ENCODE measurements around the gene DCAF10.

Gene DCAF10

DNA sequence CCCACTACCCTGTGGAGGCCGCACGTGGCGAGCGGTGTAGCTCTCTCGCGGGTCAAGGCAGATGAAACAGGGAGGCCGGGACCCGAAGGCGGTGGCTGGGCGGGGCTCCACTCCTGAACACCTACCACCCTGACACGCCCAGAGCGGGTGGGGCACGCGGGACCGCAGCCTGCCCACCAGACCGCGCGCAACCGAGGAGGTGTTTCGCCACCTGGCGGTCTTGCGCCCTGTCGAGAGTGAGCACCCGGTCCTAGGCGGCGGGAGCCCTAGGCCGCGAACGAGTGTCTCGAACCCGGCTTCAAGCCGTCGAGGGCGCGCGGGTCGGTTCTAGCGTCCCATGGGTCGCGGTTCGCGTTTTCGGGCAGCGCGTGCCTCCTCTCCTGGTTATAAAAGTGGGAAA lies 13.5 kb upstream of the DCAF10 start:
- Mint-ChIP-seq H3K36me3 (ENCODE audit: low read depth) (peaks cover 17% of the 10 kb centered on the region), H3K9me3 (no peaks in the 10 kb centered on the region), H3K27me3 (ENCODE audit: low read depth) (no peaks in the 10 kb centered on the region), H3K4me1 (peaks cover 21% of the 10 kb centered on the region), H3K27ac (no peak overlapping the region), H3K4me3 (no peak overlapping the region)
- TF ChIP-seq, protein P1, sequence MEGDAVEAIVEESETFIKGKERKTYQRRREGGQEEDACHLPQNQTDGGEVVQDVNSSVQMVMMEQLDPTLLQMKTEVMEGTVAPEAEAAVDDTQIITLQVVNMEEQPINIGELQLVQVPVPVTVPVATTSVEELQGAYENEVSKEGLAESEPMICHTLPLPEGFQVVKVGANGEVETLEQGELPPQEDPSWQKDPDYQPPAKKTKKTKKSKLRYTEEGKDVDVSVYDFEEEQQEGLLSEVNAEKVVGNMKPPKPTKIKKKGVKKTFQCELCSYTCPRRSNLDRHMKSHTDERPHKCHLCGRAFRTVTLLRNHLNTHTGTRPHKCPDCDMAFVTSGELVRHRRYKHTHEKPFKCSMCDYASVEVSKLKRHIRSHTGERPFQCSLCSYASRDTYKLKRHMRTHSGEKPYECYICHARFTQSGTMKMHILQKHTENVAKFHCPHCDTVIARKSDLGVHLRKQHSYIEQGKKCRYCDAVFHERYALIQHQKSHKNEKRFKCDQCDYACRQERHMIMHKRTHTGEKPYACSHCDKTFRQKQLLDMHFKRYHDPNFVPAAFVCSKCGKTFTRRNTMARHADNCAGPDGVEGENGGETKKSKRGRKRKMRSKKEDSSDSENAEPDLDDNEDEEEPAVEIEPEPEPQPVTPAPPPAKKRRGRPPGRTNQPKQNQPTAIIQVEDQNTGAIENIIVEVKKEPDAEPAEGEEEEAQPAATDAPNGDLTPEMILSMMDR (IDR thresholded peaks at IDR 0.05; ENCODE audit: unreplicated experiment in 3 of 3), result no peak

DNA sequence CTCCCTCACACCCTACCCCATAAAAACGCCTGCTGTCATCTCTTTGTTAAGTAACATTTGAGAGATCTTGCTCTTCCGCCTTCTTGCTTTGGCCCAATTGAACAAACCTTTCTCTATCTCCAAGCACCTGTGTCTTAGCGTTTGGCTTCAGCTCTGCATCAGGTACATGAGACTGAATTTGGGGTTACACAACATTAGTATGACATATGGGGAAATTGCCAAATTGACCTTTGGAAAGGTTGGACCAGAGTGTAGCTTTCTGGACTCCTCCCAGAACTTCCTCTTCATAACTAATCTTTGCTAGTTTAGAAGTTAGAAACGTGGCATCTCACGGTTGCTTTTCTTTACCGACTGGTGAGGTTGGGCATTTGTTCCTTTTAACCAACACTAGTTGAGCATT lies 12.3 kb upstream of the DCAF10 start:
- H3K4me3 Mint-ChIP-seq, result peak overlapping the region; percentile 53 to 76 (median 63)
- H3K9me3 Mint-ChIP-seq, result no peaks in the 10 kb centered on the region
- peaks cover 4% of the 10 kb centered on the region for H3K36me3 Mint-ChIP-seq (ENCODE audit: low read depth)
- no peaks in the 10 kb centered on the region for H3K27me3 Mint-ChIP-seq (ENCODE audit: low read depth)
- peaks cover 12% of the 10 kb centered on the region for H3K4me1 Mint-ChIP-seq
- no peak overlapping the region for H3K27ac Mint-ChIP-seq
- TF ChIP-seq, protein P1 (IDR thresholded peaks at IDR 0.05; ENCODE audit: unreplicated experiment in 3 of 3), result no peak

DNA sequence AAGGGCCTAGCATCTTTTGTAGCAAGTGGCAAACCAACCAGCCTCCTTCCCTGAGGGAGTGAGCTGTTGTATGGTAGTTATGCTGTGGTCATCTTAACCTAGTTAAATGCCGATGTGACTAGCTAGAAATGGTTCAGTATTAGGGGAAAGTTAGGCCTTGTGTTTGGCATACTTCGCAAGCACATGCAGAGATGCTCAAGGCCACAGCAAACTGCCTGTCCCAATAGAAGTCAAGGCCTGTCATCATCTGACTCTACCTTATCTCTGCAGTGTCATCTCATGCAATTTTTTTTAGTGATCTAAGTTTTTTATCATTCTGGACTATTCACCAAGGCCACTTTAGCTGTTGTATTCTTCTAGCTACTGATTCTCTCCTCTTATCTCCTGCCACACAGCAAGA lies 10.5 kb upstream of the DCAF10 start:
- TF ChIP-seq, protein P1 (IDR thresholded peaks at IDR 0.05; ENCODE audit: unreplicated experiment in 3 of 3), result no peak
- Mint-ChIP-seq H3K27me3 (ENCODE audit: low read depth) (no peaks in the 10 kb centered on the region), H3K27ac (no peak overlapping the region), H3K36me3 (ENCODE audit: low read depth) (peaks cover under 1% of the 10 kb centered on the region), H3K9me3 (no peaks in the 10 kb centered on the region), H3K4me3 (no peak overlapping the region), H3K4me1 (peaks cover 6% of the 10 kb centered on the region)

DNA sequence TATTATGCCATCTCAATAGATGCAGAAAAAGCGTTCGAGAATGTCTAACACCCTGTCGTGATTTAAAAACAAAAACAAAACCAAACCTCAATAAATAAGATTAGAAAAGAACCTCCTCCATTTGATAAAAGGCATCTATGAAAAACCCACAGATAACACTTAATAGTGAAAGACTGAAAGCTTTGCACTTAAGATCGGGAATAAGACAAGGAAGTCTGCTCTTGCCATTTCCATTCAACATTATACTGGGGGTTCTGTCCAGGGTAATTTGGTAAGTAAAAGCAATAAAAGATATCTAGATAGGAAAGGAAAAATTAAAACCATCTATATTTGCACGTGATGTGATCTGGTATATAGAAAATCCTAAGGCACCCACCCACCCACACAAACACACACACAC lies 8.5 kb upstream of the DCAF10 start:
- TF ChIP-seq, protein P1 (IDR thresholded peaks at IDR 0.05; ENCODE audit: unreplicated experiment in 3 of 3), result no peak
- Mint-ChIP-seq H3K4me3 (no peak overlapping the region), H3K36me3 (ENCODE audit: low read depth) (no peaks in the 10 kb centered on the region), H3K27ac (no peak overlapping the region), H3K9me3 (no peaks in the 10 kb centered on the region), H3K4me1 (no peaks in the 10 kb centered on the region), H3K27me3 (ENCODE audit: low read depth) (peaks cover 5% of the 10 kb centered on the region)

DNA sequence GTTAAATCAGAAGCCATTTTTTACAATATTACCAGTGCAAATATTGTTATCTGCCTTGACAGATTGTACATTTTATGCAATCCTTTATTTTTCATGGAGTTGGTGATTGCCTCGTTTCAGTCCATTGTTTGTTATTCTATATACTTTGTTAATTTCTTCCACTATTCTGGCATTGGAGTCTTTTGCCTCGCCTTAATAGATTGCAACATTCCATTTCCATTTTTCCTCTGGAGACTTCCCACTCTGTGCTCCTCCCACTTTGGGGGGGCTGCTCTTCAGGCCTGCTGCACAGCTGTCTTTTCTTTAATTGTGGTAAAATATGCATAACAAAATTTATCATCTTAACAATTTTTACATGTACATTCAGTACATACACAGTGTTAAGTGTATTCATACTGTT lies 4.4 kb upstream of the DCAF10 start:
- H3K27me3 Mint-ChIP-seq (ENCODE audit: low read depth), result peaks cover 5% of the 10 kb centered on the region
- no peak overlapping the region for H3K27ac Mint-ChIP-seq
- H3K4me3 Mint-ChIP-seq, result no peak overlapping the region
- H3K9me3 Mint-ChIP-seq, result no peaks in the 10 kb centered on the region
- no peaks in the 10 kb centered on the region for H3K36me3 Mint-ChIP-seq (ENCODE audit: low read depth)
- no peaks in the 10 kb centered on the region for H3K4me1 Mint-ChIP-seq
- TF ChIP-seq, protein P1 (IDR thresholded peaks at IDR 0.05; ENCODE audit: unreplicated experiment in 3 of 3), result no peak

DNA sequence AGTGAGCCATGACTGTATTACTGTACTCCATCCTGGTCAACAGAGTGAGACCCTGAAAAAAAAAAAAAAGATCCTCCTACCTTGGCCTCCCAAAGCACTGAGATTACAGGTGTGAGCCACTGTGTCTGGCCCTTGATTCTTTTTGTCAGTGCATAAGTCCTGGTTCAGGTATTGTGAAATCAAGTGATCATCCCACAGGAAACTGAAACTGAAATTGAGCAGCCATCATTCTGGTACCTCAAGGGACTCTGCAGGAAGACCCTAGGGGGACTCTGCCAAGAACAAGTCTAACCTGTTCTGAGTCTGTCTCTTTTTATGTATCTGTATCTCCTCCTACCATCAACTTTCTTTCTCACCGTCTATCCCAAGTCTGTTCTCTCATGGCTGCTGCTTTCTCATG lies 1.9 kb upstream of the DCAF10 start:
- Mint-ChIP-seq H3K4me1 (peaks cover 17% of the 10 kb centered on the region), H3K9me3 (no peaks in the 10 kb centered on the region), H3K4me3 (peak overlapping the region in 2 of 3 experiments; percentile 98), H3K27ac (no peak overlapping the region), H3K27me3 (ENCODE audit: low read depth) (peaks cover 5% of the 10 kb centered on the region), H3K36me3 (ENCODE audit: low read depth) (no peaks in the 10 kb centered on the region)
- TF ChIP-seq, protein P1 (IDR thresholded peaks at IDR 0.05; ENCODE audit: unreplicated experiment in 3 of 3), result no peak
